Measurements from ENCODE around the gene TECPR2.
"Not testable (repeated sequence)": the region's sequence is repeated elsewhere in the genome, so short reads cannot be mapped to it uniquely, and the experiment has no call there.

TECPR2 gene

DNA sequence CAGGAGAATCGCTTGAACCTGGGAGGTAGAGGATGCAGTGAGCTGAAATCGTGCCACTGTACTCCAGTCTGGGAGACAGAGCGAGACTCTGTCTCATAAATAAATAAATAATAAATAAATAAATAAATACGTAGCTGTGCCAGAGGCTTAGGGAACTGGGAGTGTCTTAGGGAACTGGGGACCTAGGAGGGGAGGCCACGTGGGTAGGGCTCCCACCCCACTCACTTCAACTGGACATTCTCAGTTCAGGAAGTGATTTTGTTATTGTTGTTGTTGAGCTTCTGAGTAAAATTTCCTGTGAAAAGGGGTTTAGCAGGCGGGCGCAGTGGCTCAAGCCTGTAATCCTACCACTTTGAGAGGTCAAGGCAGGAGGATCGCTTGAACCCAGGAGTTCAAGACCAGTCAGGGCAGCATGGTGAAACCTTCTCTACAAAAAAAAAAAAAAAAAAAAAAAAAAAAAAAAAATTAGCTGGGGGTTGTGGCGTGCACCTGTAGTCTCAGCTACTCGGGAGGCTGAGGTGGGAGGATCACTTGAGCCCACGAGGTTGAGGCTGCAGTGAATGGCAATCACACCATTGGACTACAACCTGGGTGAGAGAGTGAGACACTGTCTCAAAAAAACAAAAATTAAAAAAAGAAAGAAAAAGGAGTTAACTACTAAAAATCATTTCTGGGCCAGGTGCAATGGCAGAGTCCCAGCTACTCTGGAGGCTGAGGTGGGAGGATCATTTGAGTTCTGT is 165.9 kb downstream of the TECPR2 start:
- DNase-seq (ENCODE audit: low read depth) = no peak

DNA sequence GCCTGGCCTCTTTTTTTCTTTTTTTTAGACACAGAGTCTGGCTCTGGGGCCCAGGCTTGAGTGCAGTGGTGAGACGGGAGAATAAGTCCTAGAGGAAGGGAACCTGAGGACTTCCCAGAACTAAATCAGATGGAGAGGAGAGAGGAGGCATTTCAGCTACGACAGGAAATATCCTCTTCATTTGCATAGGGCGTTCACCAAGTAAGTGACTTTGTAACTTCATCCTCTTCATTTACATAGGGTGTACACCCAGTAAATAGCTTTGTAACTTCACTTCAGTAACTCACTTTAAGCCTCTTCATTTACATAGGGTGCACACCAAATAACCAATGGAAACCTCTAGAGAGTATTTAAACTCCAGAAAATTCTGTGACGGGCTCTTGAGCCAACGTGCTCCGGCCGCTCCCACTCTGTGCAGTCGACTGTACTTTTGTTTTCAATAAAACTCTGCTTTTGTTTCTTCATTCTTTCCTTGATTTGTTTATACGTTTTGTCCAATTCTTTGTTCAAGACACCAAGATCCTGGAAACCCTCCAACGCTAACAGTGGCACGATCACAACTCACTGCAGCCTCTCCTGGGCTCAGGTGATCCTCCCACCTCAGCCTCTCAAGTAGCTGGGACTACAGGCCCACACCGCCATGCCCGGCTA is 168.2 kb downstream of the TECPR2 start:
- DNase-seq (ENCODE audit: low read depth) = no peak

DNA sequence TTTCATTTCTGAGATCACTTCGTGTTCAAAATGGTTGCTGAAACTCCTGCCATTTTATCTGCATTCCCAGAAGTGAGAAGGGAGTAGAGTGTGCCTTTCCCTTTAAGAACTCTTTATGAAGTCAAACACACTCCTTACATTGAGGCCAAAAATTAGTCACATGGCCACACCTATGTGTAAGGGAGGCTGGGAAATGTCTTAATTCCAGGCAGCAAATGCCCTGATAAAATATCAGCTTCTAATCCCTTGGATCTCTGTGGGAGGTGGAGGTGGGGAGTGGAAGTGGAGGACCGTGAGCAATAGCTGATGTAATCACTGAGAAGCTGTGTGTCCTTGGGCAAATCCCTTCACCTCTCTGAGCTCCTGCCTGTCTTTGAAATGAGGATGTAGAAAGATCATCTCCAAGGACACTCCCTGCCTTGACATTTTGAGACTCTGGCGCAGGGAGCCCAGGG is 169.5 kb downstream of the TECPR2 start:
- DNase-seq (ENCODE audit: low read depth) = no peak

GRCh38 chr14:102537981-102538601 is 175.3 kb downstream of the TECPR2 start:
- DNase-seq (ENCODE audit: low read depth) = no peak

DNA sequence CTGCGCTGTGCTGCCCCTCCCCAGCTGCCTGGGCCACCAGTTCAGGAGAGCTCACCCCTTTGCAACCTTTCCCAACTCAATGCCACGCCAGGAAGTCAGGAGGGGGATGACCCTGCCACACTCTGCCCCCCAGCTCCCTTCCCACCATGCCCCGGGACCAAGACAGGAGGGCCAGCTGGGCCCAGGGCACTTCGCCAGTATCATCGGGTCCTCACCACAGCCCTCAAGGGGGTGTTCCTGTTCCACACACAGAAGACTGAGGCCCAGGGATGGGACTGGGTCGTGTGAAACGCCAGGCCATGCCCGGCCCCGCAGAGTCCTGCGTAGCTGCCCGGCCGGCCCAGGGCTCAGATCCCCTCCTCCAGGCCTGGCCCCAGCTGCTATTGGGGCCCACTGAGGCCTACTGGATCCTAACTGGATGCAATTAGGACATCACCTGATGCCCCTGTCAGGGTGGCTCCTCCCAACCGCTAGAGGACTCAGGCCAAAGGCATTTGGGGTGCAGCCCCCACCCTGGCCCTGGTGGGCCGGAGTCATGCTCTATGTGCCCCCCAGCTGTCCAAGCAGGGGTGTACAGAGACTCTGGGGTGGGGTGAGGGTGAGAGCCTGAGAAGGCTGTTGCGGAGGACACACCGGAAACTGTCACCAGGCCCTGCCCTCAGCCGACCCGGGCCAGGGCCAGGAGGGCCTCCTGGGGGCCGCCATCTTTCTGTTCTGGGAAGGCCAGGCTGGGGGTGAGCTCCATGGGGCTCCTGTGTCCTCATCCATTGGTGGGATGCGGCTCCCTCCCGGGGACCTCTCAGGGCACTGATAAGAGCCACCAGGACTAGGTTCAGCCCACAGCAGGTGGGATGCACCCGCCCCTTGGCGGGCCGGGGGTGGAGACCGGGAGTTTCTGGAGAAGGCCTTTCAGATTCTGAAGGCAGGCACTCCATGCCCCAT is 176.1 kb downstream of the TECPR2 start:
- DNase-seq (ENCODE audit: low read depth) = no peak

- DNase-seq (ENCODE audit: low read depth) = no peak
Observed at GRCh38 chr14:102539544-102540314, 177.0 kb downstream of the TECPR2 start.

- no peak for DNase-seq (ENCODE audit: low read depth)
Observed at GRCh38 chr14:102540315-102541028, 177.7 kb downstream of the TECPR2 start.

DNA sequence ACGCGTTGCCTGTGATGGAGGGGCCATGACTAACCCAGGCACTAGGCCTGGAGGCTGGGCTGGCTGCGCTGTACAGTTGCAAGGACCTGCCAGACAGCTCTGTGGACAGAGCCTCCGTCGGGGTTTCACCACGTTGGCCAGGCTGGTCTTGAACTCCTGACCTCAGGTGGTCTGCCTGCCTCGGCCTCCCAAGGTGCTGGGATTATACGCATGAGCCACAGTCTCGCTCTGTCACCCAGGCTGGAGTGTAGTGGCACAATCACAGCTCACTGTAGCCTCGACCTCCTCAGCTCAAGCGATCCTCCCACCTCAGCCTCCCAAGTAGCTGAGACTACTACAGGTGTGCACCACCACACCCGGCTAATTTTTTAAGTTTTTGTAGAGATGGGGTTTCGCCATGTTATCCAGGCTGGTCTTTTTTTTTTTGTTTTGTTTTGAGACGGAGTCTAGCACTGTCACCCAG is 178.3 kb downstream of the TECPR2 start:
- not testable (repeated sequence) for DNase-seq (ENCODE audit: low read depth)

- DNase-seq (ENCODE audit: low read depth) = no peak
Observed at GRCh38 chr14:102541771-102542170, 179.0 kb downstream of the TECPR2 start.

DNA sequence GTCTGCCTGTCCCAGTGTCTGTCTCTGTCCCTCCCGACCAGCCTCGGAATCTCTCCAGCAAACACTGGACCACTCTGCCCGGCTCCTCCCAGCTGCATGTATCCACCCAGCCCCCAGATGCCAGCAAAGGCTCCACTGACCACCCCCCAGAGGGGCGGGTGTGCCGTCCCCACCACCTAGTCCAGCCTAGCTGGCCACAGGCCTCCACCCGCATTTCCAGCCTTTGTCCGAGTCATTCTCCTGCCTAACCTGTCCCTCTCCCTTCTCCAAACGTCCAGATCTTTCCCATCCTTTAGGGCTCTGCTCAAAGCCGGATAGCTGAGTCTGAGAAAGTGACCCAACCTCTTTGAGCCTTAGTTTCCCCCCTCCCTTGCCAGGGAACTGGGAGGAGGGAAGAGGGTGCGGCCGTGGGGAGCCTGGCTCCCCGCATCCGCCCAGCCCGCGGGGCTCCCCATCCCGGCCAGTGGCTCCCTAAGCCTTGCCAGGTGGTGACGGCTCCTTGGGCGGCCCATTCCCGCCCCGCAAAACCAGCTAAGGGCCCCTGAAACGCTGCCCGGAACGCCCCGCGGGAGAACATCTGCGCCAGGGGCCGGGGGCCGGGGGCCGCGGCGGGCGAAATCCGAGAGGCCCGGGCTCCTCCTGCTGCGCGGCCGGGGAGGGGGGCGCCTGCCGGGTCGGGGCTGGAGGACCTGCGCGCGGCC is 181.5 kb downstream of the TECPR2 start:
- DNase-seq (ENCODE audit: low read depth) = no peak

GRCh38 chr14:102544747-102545460 is 182.2 kb downstream of the TECPR2 start:
- no peak for DNase-seq (ENCODE audit: low read depth)

- DNase-seq (ENCODE audit: low read depth) = no peak
Observed at GRCh38 chr14:102545461-102546265, 182.9 kb downstream of the TECPR2 start.

GRCh38 chr14:102548616-102549240 is 186.0 kb downstream of the TECPR2 start:
- no peak for DNase-seq (ENCODE audit: low read depth)

DNA sequence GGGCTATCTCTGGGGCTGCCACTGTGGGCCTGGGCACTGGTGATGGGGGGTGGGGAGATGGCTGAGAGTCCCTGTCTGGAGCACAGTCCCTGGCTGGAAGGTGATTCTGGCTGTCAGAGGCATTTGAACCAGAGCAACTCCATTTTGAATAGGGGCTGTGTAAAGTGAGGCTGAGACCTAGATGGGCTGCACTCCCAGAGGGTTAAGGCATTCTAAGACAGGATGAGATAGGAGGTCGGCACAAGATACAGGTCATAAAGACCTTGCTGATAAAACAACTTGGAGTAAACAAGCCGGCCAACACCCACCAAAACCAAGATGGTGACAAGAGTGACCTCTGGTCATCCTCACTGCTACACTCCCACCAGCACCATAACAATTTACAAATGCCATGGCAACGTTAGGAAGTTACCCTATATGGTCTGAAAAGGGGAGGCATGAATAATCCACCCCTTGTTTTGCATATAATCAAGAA is 188.2 kb downstream of the TECPR2 start:
- not testable (repeated sequence) for DNase-seq (ENCODE audit: low read depth)
